H1 (cell line): ENCODE results near the gene ZFAND2B.

Experiments
- CTCF ChIP-seq, 3 experiments: IDR thresholded peaks; 1 replicate in 2 of 3; 2 replicates in 1 of 3; pipeline versions ENCODE4 v1.5.1 to v1.6.1; 2011; ENCODE audit warnings: low read length in 3 of 3, mild to moderate bottlenecking in 3 of 3, inconsistent platforms in 2 of 3, low read depth in 1 of 3, moderate library complexity in 1 of 3; ENCODE audit not compliant: insufficient read depth in 1 of 3; ENCODE audit errors: control extremely low read depth in 1 of 3
- POLR2AphosphoS5 ChIP-seq: IDR thresholded peaks from 2 replicates; pipeline ENCODE4 v1.6.1; 2011; ENCODE audit warnings: low read depth, low read length
- RAD21 ChIP-seq, 2 experiments: IDR thresholded peaks in 1 of 2; conservative IDR thresholded peaks in 1 of 2; 2 replicates each; pipeline ENCODE4 v1.6.1; 2011; ENCODE audit warnings: low read depth in 2 of 2, low read length in 2 of 2, improper control_type of control experiment in 1 of 2, inconsistent platforms in 1 of 2, mild to moderate bottlenecking in 1 of 2, moderate library complexity in 1 of 2
- TAF1 ChIP-seq: IDR thresholded peaks from 2 replicates; pipeline ENCODE4 v1.6.1; 2011; ENCODE audit warnings: mild to moderate bottlenecking, low read depth, low read length
- USF2 ChIP-seq: IDR thresholded peaks from 2 replicates; pipeline ENCODE4 v1.6.1; 2011; ENCODE audit warnings: low read length, improper control_type of control experiment

GRCh38 chr2:219210886-219211362 is 4.3 kb downstream of the ZFAND2B start:
- TF ChIP-seq CTCF (IDR thresholded peaks at IDR 0.05; ENCODE audit: control extremely low read depth in 1 of 3, insufficient read depth in 1 of 3, low read depth in 1 of 3, low read length in 3 of 3) (no peak), USF2 (no peak), POLR2AphosphoS5 (no peak), TAF1 (no peak), RAD21 (IDR thresholded peaks at IDR 0.05 in 1 of 2, conservative IDR thresholded peaks at IDR 0.05 in 1 of 2; ENCODE audit: low read depth in 2 of 2, low read length in 2 of 2) (no peak)
